Hippocampal formation (tissue), 2 donors: ENCODE measurements around the gene C16orf78.
"Not testable (repeated sequence)": the region's sequence is repeated elsewhere in the genome, so short reads cannot be mapped to it uniquely, and the experiment has no call there.

ENCODE experiments used
- DNase-seq, 2 donors: peaks; one replicate each; lab custom pipeline; 2025; lab: John Stamatoyannopoulos, UW

Gene C16orf78

GRCh38 chr16:49349446-49350168, 24.0 kb upstream of the C16orf78 start:
- DNase-seq, result no peak

- DNase-seq, result peak; percentile 15 to 56
Observed at GRCh38 chr16:49350265-49351095, 23.1 kb upstream of the C16orf78 start.

GRCh38 chr16:49351096-49351487, 22.5 kb upstream of the C16orf78 start:
- no peak for DNase-seq

- no peak for DNase-seq
Observed at GRCh38 chr16:49352892-49353291, 20.7 kb upstream of the C16orf78 start.

- no peak for DNase-seq
Observed at GRCh38 chr16:49353680-49354079, 19.9 kb upstream of the C16orf78 start.

GRCh38 chr16:49354101-49354500, 19.5 kb upstream of the C16orf78 start:
- DNase-seq, result no peak

- no peak for DNase-seq
Observed at GRCh38 chr16:49354991-49355390, 18.6 kb upstream of the C16orf78 start.

GRCh38 chr16:49355933-49356665, 17.5 kb upstream of the C16orf78 start:
- no peak for DNase-seq

GRCh38 chr16:49356728-49357488, 16.7 kb upstream of the C16orf78 start:
- no peak for DNase-seq

- DNase-seq, result no peak
Observed at GRCh38 chr16:49359591-49359990, 14.0 kb upstream of the C16orf78 start.

- not testable (repeated sequence) for DNase-seq
Observed at GRCh38 chr16:49361731-49362130, 11.9 kb upstream of the C16orf78 start.

GRCh38 chr16:49362230-49362629, 11.4 kb upstream of the C16orf78 start:
- DNase-seq, result no peak

- DNase-seq, result no peak
Observed at GRCh38 chr16:49365711-49366509, 7.7 kb upstream of the C16orf78 start.

- no peak for DNase-seq
Observed at GRCh38 chr16:49366669-49367068, 6.9 kb upstream of the C16orf78 start.

GRCh38 chr16:49369651-49370611, 3.7 kb upstream of the C16orf78 start:
- no peak for DNase-seq

GRCh38 chr16:49376206-49376605, 2.6 kb downstream of the C16orf78 start:
- DNase-seq, result no peak

- no peak for DNase-seq
Observed at GRCh38 chr16:49377196-49377755, 3.7 kb downstream of the C16orf78 start.

GRCh38 chr16:49378238-49378637, 4.6 kb downstream of the C16orf78 start:
- no peak for DNase-seq

- no peak for DNase-seq
Observed at GRCh38 chr16:49378816-49379215, 5.2 kb downstream of the C16orf78 start.
